Activated CD4-positive, alpha-beta T cell treated with anti-CD3 and anti-CD28 coated beads for 24 hours (primary cell): ENCODE results near the gene MTARC2.
"Not testable (repeated sequence)": the region's sequence is repeated elsewhere in the genome, so short reads cannot be mapped to it uniquely, and the experiment has no call there.

ENCODE experiments used
- DNase-seq, 2 donors: peaks; one replicate each; pipeline ENCODE4 v3.0.0-alpha.2; 2020; ENCODE audit warnings: low read depth in 2 of 2

Gene MTARC2

GRCh38 chr1:220748089-220748934, at the start of gene MTARC2:
TSS of gene MTARC2 (plus strand) at chr1:220748322. CDS start at chr1:220748532, 210 bp downstream.
- DNase-seq, result no peak

GRCh38 chr1:220698607-220699016, 49.5 kb upstream of the MTARC2 start:
- DNase-seq, result no peak

- DNase-seq, result no peak
Measured at GRCh38 chr1:220699044-220699443, 49.1 kb upstream of the MTARC2 start.

- no peak for DNase-seq
Measured at GRCh38 chr1:220700556-220701179, 47.5 kb upstream of the MTARC2 start.

- DNase-seq, result no peak
Measured at GRCh38 chr1:220701974-220702373, 46.1 kb upstream of the MTARC2 start.

DNA sequence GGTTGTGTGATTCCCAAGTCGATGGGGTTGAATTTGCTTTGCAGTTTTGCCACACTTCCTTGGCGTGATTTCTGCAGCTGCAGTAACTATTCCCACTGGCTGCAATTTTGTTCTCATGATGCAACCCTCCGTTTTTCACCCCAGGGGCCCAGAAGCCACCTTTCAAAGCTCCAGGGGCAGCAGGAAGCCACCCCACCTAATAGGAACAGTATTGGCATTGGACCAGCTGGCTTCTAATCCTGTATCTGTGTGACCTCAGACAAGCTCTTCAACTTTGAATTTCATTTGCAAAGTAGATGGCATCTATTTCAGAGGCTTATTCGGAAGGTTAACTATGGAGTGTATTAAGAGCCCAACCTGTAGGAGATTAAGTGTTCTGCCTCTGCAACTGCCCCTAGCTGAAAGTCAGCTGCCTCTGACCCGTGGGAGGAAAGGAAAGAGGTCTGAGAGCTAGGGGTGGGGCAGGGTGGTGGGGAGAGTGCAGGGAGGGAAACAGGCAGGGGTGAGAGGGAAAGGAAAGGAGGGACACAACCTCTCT, 45.3 kb upstream of the MTARC2 start:
- DNase-seq, result no peak

DNA sequence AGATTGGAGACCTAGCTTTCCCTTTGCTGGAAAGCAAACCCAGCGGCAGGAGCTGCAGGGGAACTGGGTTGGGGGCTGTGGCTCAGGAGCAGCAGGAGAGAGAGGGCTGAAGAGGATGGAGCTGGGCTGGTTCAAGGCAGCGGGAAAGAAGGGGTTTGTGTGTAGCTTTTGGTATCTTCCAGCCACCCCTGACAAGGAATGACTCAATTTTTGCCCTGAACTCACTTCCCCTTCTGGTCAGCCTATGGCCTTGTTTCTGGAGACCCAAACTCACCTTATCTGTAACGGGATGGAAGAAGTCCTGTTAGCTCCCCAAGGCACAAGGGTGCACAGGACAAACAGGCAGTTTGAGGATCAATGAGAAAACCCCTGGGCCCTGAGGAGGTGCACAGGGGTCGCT, 44.8 kb upstream of the MTARC2 start:
- no peak for DNase-seq

DNA sequence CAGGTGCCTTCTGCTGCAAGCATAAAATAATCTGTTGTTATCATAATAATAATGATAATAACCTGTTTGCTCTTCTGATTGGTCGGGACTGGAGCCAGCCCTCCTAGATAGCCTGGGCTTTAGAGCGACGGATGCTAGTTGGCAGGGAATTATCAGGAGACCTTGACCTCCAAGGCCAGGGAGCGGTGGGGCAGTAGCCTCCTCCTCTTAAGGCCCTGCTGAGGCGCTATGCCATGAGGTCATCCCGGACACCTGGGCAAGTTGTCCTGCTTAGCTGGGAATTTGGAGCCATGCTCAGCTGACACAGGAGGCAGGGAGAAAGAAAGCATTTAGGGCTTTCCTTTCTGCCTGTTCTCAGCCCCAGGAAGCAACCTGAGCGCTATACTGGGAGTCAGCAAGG, 42.3 kb upstream of the MTARC2 start:
- DNase-seq, result no peak

DNA sequence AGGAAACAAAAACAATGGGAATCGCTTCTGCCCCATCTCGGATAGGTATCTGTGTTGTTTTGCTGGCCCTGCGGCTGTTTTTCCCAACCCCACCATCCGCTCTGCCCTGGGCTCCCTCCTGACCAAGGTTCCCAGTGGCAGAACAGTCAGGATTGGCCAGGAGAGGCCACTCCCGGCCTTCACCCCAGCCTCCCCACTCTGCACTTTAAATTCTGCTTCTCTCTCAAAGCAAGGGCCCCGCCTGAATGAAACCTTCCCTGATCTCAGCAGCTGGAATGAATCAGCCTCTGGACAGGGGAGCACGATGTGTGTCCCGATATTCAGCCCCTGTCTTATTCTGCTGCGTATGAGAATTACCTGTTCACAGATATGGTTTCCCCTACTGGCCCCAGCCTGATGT, 41.6 kb upstream of the MTARC2 start:
- no peak for DNase-seq

GRCh38 chr1:220707160-220707559, 41.0 kb upstream of the MTARC2 start:
- no peak for DNase-seq

GRCh38 chr1:220708244-220708643, 39.9 kb upstream of the MTARC2 start:
- no peak for DNase-seq

- DNase-seq, result no peak
Measured at GRCh38 chr1:220708936-220709801, 39.0 kb upstream of the MTARC2 start.

DNA sequence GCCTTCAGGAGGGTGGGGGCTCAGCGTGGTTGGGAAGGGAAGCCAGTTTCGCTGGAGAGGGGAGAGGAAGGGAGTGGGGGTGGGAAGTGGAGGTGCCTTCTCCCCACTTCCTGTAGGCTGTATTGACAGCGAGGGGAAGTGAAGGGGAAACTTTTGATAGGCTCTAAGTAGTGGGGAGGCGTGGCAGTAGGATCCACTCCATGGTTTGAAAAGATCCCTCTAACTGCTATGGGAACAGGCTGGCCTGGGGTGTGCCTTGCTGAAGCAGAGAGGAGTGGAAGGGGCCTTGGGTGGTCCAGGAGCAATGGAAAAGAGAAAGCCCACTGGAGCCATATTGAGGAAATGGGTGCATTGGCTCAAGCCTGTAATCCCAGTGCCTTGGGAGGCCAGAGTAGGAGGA, 37.8 kb upstream of the MTARC2 start:
- DNase-seq, result no peak

DNA sequence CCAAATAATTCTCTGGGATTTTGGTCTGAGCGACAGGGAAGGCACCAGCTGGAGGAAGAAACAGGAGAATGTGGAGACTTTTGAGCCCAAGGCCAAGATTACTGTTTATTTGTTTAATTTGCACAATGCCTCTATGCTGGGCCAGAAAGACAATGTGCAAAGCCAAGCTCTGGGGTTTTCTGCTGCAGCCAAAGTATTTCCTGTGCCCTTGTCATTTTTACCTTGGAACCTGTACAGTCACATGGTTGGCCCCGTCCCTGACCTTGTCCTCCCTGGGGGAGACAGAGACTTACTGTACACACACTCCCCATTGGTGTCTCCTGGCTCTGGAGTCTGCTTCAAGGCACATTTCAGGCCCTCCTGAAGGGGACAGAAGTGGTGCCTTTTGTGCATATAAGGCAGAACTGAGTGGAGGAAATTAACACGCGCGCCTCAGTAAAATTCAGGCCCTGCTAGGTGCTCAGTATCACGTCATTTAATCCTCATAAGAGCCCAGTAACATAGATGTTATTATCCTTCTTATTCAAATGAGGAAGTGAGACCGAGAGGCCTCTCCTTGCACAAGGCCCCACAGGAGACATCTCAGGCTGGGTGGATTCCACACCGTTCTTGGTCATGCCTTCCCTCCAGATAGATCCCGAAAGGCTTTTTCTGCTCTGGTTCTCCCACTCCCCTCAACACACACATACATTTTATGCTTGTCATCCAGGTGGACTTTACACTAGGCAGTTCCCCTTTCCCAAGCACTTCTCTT, 36.9 kb upstream of the MTARC2 start:
- DNase-seq, result no peak

DNA sequence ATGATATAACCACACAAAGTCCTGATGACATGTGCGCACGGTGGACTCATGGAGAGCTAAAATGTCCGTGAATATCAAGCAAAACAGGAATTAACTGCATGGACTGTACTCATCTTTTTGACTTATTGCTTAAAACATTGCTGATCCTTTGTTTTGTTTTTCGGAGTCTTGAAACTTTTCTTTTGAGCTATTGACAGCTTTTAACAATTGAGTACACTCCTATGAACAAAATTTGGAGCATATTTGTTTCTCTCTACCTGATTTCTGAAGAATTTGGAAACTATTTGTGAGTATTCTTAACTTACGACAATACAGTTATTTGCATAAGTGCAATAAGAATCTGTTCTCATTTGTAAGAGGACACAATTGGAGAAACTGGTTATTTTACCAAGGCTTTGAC, 32.1 kb upstream of the MTARC2 start:
- not testable (repeated sequence) for DNase-seq

GRCh38 chr1:220717800-220718640, 30.1 kb upstream of the MTARC2 start:
- DNase-seq, result no peak

DNA sequence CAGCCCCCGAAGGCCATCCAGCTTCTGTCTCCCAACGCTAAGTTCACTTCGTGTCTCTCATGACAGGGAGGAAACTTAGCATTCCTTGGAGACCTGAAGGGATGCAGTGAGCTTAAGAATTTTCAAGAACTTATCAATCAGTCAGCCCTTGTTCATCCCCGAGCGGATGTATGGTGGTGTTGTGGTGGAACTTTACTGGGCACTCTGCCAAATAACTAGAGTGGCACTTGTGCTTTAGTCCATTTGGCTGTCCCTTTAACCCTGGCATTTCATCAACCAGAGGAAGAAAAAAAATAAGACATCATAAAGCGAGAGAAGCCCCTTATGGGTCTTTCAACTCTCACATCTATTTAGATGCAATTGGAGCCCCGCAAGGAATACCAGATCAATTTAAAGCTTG, 26.9 kb upstream of the MTARC2 start:
- not testable (repeated sequence) for DNase-seq

GRCh38 chr1:220726634-220727033, 21.5 kb upstream of the MTARC2 start:
- no peak for DNase-seq

DNA sequence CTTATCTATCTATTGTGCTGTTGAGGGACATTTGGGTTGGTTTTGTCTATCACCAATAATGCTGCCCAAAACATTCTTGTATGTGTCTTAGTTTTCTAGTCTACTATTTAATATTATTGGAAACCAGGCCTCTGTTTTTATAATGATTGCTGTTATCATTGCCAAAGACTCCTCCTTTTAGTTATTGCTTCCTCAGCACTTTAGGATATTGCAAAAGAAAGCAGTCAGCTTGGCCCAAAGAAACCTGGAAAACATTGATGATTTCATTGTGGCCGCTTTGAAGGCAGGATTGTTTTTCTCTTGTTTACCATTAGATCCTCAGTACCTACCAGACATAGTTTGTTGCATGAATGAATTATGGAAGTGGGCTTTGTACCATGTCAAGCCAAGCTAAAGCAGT, 20.6 kb upstream of the MTARC2 start:
- no peak for DNase-seq

DNA sequence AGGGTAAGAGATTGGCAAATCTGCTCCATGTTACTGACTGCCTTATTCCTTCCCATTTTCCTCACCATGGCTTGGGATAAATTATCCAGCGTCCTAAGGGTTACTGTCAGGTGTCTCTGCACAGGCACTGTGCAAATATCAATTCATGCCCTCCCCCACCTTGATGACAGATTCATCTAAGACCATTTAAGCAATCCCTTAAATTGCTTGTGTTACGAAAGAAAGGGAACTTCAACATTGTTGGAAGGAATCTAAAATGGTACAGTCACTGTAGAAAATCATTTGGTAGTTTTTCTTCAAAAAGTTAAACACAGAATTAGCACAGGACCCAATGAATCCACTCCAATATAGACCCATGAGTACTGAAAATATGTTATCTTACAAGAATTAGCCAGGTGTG, 17.6 kb upstream of the MTARC2 start:
- no peak for DNase-seq
